H1 (cell line): ENCODE measurements around the gene UNC50. TPM values are rescaled to one million over a fixed set of nuclear protein-coding genes. Genes with fewer than 3 reads are reported as not detected.

ENCODE experiments used
- polyA plus RNA-seq, 7 experiments: library from polyadenylated mRNA; depleted of rRNA in 3 of 7; stranded (reverse) in 5 of 7; unstranded in 2 of 7; fragments of >200 nt in 5 of 7; fragments of 200-250 nt in 2 of 7; gene quantifications; 1 replicate in 5 of 7; 2 replicates in 1 of 7; 4 replicates in 1 of 7; pipeline versions ENCODE4 v1.2.1 to v1.2.3, GENCODE V29; 2011 to 2013; ENCODE audit warnings: missing spikeins in 2 of 7, mixed read lengths in 2 of 7
- total RNA-seq: library from RNA; stranded (reverse); fragmentation: NEBNext Ultra II Directional; extraction: Animal tissue kit (Norgen Biotek cat#: 25700); gene quantifications from 2 replicates; pipeline ENCODE4 v1.2.1, GENCODE V29; 2021

UNC50 gene
- total and polyA plus RNA-seq, 2 of the 8 experiments (the other 6 are each of a cell fraction or from before 2014, with no cell fraction given), result 33.4 to 58.5 TPM

Other genes starting within 250 kb of the UNC50 start
- gene INPP4A, start 163.7 kb upstream of the UNC50 start, total RNA-seq, result 34.3 and 36.4 TPM in 2 replicates
- gene INPP4A, start 163.7 kb upstream of the UNC50 start, polyA plus RNA-seq (2011; rRNA removed), result 25.6 and 38.6 TPM in 2 replicates
- gene COA5, start 77 bp upstream of the UNC50 start, total RNA-seq, result 22.1 and 24.7 TPM in 2 replicates
- gene COA5, start 77 bp upstream of the UNC50 start, polyA plus RNA-seq (2011; rRNA removed), result 19.4 and 20.3 TPM in 2 replicates
- gene MGAT4A, start 122.5 kb downstream of the UNC50 start, total RNA-seq, result 7.3 and 7.7 TPM in 2 replicates
- 0.88 and 1.4 TPM in 2 replicates for gene MGAT4A, start 122.5 kb downstream of the UNC50 start, polyA plus RNA-seq (2011; rRNA removed)